ENCODE measurements around the gene KCNMA1.

KCNMA1 gene

GRCh38 chr10:77144656-77145055 is 493.0 kb downstream of the KCNMA1 start:
- Histone ChIP-seq H3K27me3 (ENCODE audit: control insufficient read depth in 2 of 2, insufficient read depth in 2 of 2, low read length in 2 of 2) (no peaks in the 10 kb centered on the region), H3K9ac (ENCODE audit: low read depth in 1 of 2, low read length in 2 of 2) (no peak overlapping the region), H3K27ac (ENCODE audit: low read depth in 2 of 2, low read length in 2 of 2) (no peak overlapping the region), H3K4me1 (ENCODE audit: control insufficient read depth in 2 of 2, insufficient read depth in 2 of 2, low read length in 2 of 2) (no peaks in the 10 kb centered on the region), H3K36me3 (ENCODE audit: control insufficient read depth in 2 of 2, insufficient read depth in 2 of 2, low read length in 2 of 2) (no peaks in the 10 kb centered on the region), H3K9me3 (ENCODE audit: control insufficient read depth in 2 of 2, low read length in 2 of 2) (no peaks in the 10 kb centered on the region), H3K4me3 (ENCODE audit: low read length in 2 of 2) (no peak overlapping the region)

GRCh38 chr10:77139252-77140160 is 498.1 kb downstream of the KCNMA1 start:
- Histone ChIP-seq H3K4me3 (ENCODE audit: low read length in 2 of 2) (no peak overlapping the region), H3K4me1 (ENCODE audit: control insufficient read depth in 2 of 2, insufficient read depth in 2 of 2, low read length in 2 of 2) (no peaks in the 10 kb centered on the region), H3K36me3 (ENCODE audit: control insufficient read depth in 2 of 2, insufficient read depth in 2 of 2, low read length in 2 of 2) (no peaks in the 10 kb centered on the region), H3K27me3 (ENCODE audit: control insufficient read depth in 2 of 2, insufficient read depth in 2 of 2, low read length in 2 of 2) (no peaks in the 10 kb centered on the region), H3K27ac (ENCODE audit: low read depth in 2 of 2, low read length in 2 of 2) (no peak overlapping the region), H3K9me3 (ENCODE audit: control insufficient read depth in 2 of 2, low read length in 2 of 2) (no peaks in the 10 kb centered on the region), H3K9ac (ENCODE audit: low read depth in 1 of 2, low read length in 2 of 2) (no peak overlapping the region)

DNA sequence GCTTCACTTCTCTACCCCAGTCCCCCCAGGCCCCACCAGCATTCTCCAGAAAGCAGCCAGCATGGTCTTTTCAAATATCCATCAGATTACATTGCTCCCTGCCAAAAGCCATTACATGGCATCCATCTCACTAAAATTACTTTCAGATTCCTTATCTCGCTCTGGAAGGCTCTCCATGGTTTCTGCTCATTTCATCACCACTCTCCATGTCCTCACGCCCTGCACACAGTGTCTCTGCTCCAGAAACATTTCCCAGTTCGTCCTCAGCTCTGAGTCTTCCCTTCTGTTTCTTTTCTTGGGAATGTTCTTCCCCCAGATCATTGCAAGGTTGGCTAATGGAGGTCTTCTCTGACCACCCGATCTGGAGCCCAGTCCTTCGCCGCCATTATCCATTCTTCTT is 499.1 kb downstream of the KCNMA1 start:
- no peaks in the 10 kb centered on the region for H3K4me1 ChIP-seq (ENCODE audit: control insufficient read depth in 2 of 2, insufficient read depth in 2 of 2, low read length in 2 of 2)
- H3K36me3 ChIP-seq (ENCODE audit: control insufficient read depth in 2 of 2, insufficient read depth in 2 of 2, low read length in 2 of 2): no peaks in the 10 kb centered on the region
- H3K9ac ChIP-seq (ENCODE audit: low read depth in 1 of 2, low read length in 2 of 2): no peak overlapping the region
- H3K9me3 ChIP-seq (ENCODE audit: control insufficient read depth in 2 of 2, low read length in 2 of 2): no peaks in the 10 kb centered on the region
- no peak overlapping the region for H3K27ac ChIP-seq (ENCODE audit: low read depth in 2 of 2, low read length in 2 of 2)
- no peaks in the 10 kb centered on the region for H3K27me3 ChIP-seq (ENCODE audit: control insufficient read depth in 2 of 2, insufficient read depth in 2 of 2, low read length in 2 of 2)
- no peak overlapping the region for H3K4me3 ChIP-seq (ENCODE audit: low read length in 2 of 2)

DNA sequence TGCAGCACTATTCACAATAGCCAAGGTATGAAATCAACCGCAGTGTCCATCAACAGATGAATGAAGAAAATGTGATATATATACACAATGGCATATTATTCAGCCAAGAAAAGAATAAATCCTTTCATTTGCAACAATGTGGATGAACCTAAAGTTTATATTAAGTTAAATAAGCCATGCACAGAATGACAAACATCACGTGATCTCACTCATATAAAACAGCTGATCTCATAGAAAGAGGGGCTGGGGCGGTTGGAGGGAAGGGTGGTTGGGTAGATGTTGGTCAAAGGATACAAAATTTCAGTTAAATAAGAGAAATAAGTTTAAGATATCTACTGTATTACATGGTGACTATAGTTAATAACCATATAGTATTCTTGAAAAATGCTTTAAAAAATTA is 502.1 kb downstream of the KCNMA1 start:
- H3K36me3 ChIP-seq (ENCODE audit: control insufficient read depth in 2 of 2, insufficient read depth in 2 of 2, low read length in 2 of 2): no peaks in the 10 kb centered on the region
- H3K9me3 ChIP-seq (ENCODE audit: control insufficient read depth in 2 of 2, low read length in 2 of 2): no peaks in the 10 kb centered on the region
- no peaks in the 10 kb centered on the region for H3K4me1 ChIP-seq (ENCODE audit: control insufficient read depth in 2 of 2, insufficient read depth in 2 of 2, low read length in 2 of 2)
- no peak overlapping the region for H3K4me3 ChIP-seq (ENCODE audit: low read length in 2 of 2)
- no peak overlapping the region for H3K27ac ChIP-seq (ENCODE audit: low read depth in 2 of 2, low read length in 2 of 2)
- no peaks in the 10 kb centered on the region for H3K27me3 ChIP-seq (ENCODE audit: control insufficient read depth in 2 of 2, insufficient read depth in 2 of 2, low read length in 2 of 2)
- no peak overlapping the region for H3K9ac ChIP-seq (ENCODE audit: low read depth in 1 of 2, low read length in 2 of 2)

GRCh38 chr10:77131214-77131613 is 506.4 kb downstream of the KCNMA1 start:
- Histone ChIP-seq H3K27ac (ENCODE audit: low read depth in 2 of 2, low read length in 2 of 2) (no peak overlapping the region), H3K36me3 (ENCODE audit: control insufficient read depth in 2 of 2, insufficient read depth in 2 of 2, low read length in 2 of 2) (no peaks in the 10 kb centered on the region), H3K4me1 (ENCODE audit: control insufficient read depth in 2 of 2, insufficient read depth in 2 of 2, low read length in 2 of 2) (no peaks in the 10 kb centered on the region), H3K27me3 (ENCODE audit: control insufficient read depth in 2 of 2, insufficient read depth in 2 of 2, low read length in 2 of 2) (no peaks in the 10 kb centered on the region), H3K9me3 (ENCODE audit: control insufficient read depth in 2 of 2, low read length in 2 of 2) (no peaks in the 10 kb centered on the region), H3K9ac (ENCODE audit: low read depth in 1 of 2, low read length in 2 of 2) (no peak overlapping the region), H3K4me3 (ENCODE audit: low read length in 2 of 2) (no peak overlapping the region)

DNA sequence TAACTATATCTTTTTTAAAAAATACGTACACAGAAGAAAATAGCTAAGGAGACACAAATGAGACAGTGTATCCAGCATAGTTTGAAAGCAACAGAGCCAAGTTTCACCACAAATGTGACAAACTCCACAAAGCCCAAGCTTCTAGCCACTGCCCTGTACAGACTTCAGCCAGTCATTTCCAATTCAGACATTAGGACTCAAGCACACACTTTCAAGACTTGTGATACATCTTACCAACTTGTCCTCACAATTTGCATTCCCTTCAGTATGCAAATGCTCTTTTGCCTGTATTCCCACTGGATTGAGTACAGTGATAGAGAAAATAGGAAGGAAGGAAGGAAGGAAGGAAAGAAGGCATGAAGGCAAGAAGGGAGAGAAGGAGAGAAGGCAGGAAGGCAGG is 510.4 kb downstream of the KCNMA1 start:
- no peak overlapping the region for H3K4me3 ChIP-seq (ENCODE audit: low read length in 2 of 2)
- no peaks in the 10 kb centered on the region for H3K4me1 ChIP-seq (ENCODE audit: control insufficient read depth in 2 of 2, insufficient read depth in 2 of 2, low read length in 2 of 2)
- no peak overlapping the region for H3K27ac ChIP-seq (ENCODE audit: low read depth in 2 of 2, low read length in 2 of 2)
- no peaks in the 10 kb centered on the region for H3K36me3 ChIP-seq (ENCODE audit: control insufficient read depth in 2 of 2, insufficient read depth in 2 of 2, low read length in 2 of 2)
- no peak overlapping the region for H3K9ac ChIP-seq (ENCODE audit: low read depth in 1 of 2, low read length in 2 of 2)
- no peaks in the 10 kb centered on the region for H3K27me3 ChIP-seq (ENCODE audit: control insufficient read depth in 2 of 2, insufficient read depth in 2 of 2, low read length in 2 of 2)
- H3K9me3 ChIP-seq (ENCODE audit: control insufficient read depth in 2 of 2, low read length in 2 of 2): no peaks in the 10 kb centered on the region

DNA sequence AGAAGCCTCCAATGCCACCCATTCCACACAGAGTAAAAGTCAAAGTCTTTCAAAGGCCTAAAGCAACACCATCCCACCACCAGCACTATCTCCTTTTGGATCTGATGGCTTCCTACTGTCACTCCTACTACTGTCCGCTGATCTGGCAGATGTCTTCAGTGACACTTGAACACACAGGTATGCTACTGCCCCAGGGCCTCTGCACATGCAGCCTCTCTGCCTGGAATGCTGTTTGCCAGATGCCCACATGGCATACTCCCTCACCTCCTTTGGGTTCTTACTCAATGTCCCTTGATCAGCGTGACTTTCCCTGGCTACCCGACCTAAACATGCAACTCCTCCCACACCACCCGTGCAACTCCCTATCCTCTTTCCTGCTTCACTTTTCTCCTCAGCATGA is 512.4 kb downstream of the KCNMA1 start:
- no peak overlapping the region for H3K4me3 ChIP-seq (ENCODE audit: low read length in 2 of 2)

GRCh38 chr10:77123330-77123729 is 514.3 kb downstream of the KCNMA1 start:
- H3K4me3 ChIP-seq (ENCODE audit: low read length in 2 of 2): no peak overlapping the region
- no peaks in the 10 kb centered on the region for H3K36me3 ChIP-seq (ENCODE audit: control insufficient read depth in 2 of 2, insufficient read depth in 2 of 2, low read length in 2 of 2)
- H3K27me3 ChIP-seq (ENCODE audit: control insufficient read depth in 2 of 2, insufficient read depth in 2 of 2, low read length in 2 of 2): no peaks in the 10 kb centered on the region
- no peaks in the 10 kb centered on the region for H3K9me3 ChIP-seq (ENCODE audit: control insufficient read depth in 2 of 2, low read length in 2 of 2)
- H3K4me1 ChIP-seq (ENCODE audit: control insufficient read depth in 2 of 2, insufficient read depth in 2 of 2, low read length in 2 of 2): no peaks in the 10 kb centered on the region
- no peak overlapping the region for H3K27ac ChIP-seq (ENCODE audit: low read depth in 2 of 2, low read length in 2 of 2)
- H3K9ac ChIP-seq (ENCODE audit: low read depth in 1 of 2, low read length in 2 of 2): no peak overlapping the region

More for the DNA sequence above, 512.4 kb downstream of the KCNMA1 start:
- H3K36me3 ChIP-seq (ENCODE audit: control insufficient read depth in 2 of 2, insufficient read depth in 2 of 2, low read length in 2 of 2): no peaks in the 10 kb centered on the region
- H3K9me3 ChIP-seq (ENCODE audit: control insufficient read depth in 2 of 2, low read length in 2 of 2): no peaks in the 10 kb centered on the region
- no peak overlapping the region for H3K27ac ChIP-seq (ENCODE audit: low read depth in 2 of 2, low read length in 2 of 2)
- H3K4me1 ChIP-seq (ENCODE audit: control insufficient read depth in 2 of 2, insufficient read depth in 2 of 2, low read length in 2 of 2): no peaks in the 10 kb centered on the region
- H3K9ac ChIP-seq (ENCODE audit: low read depth in 1 of 2, low read length in 2 of 2): no peak overlapping the region
- no peaks in the 10 kb centered on the region for H3K27me3 ChIP-seq (ENCODE audit: control insufficient read depth in 2 of 2, insufficient read depth in 2 of 2, low read length in 2 of 2)

DNA sequence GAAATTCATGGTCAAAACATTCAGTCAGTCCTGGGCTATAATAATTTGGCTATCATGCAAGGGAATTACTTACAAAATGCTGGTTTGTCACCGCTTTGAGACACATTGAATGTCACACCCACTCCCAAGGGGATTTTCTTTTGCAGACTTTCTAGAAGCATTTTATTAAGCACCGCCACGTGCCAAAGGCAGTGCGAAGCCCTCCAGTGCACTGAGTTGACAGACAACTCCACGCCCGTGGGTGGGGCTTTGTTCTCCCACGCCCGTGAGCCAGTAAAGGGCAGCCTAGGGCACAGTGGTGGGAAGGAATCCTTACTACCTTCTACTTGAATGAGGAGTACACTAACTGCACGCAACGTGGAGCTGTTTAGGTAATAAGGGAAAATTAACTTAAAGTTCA is 515.8 kb downstream of the KCNMA1 start:
- no peak overlapping the region for H3K4me3 ChIP-seq (ENCODE audit: low read length in 2 of 2)
- H3K27ac ChIP-seq (ENCODE audit: low read depth in 2 of 2, low read length in 2 of 2): no peak overlapping the region
- no peaks in the 10 kb centered on the region for H3K4me1 ChIP-seq (ENCODE audit: control insufficient read depth in 2 of 2, insufficient read depth in 2 of 2, low read length in 2 of 2)
- no peak overlapping the region for H3K9ac ChIP-seq (ENCODE audit: low read depth in 1 of 2, low read length in 2 of 2)
- no peaks in the 10 kb centered on the region for H3K27me3 ChIP-seq (ENCODE audit: control insufficient read depth in 2 of 2, insufficient read depth in 2 of 2, low read length in 2 of 2)
- no peaks in the 10 kb centered on the region for H3K36me3 ChIP-seq (ENCODE audit: control insufficient read depth in 2 of 2, insufficient read depth in 2 of 2, low read length in 2 of 2)
- H3K9me3 ChIP-seq (ENCODE audit: control insufficient read depth in 2 of 2, low read length in 2 of 2): no peaks in the 10 kb centered on the region

DNA sequence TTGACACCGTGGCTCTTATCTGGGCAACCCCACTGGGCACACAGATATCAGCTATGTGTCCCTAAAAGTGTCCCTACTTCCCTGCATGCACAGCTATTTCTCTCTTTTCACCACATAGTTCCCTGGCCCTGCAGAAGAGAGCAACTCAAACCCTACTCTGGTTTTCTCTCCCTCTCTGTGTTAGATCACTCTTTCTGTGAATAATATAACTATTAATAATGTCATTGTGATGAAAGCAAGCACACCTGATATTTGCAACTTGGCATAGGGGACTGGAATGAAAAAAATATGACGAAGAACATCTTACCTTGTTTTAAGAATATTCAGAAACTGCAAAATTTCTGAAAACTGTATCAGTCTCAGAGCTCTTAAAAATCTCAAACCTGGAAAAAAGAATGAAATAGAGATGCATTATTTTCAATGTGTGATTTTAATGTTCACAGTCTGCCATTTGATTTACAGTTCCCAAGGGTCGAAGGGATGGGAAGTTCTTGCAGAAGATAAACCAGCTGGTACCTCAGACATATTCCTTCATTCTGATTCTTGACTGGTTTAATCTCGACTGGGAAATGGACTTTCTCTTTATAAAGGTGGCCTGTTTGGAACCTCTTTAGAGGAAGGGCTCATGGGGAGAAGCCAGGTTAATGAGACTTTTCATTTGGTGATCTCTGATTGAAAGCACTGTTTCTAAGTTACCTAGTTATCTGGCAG is 516.8 kb downstream of the KCNMA1 start:
- Histone ChIP-seq H3K27ac (ENCODE audit: low read depth in 2 of 2, low read length in 2 of 2) (no peak overlapping the region), H3K9ac (ENCODE audit: low read depth in 1 of 2, low read length in 2 of 2) (no peak overlapping the region), H3K36me3 (ENCODE audit: control insufficient read depth in 2 of 2, insufficient read depth in 2 of 2, low read length in 2 of 2) (no peaks in the 10 kb centered on the region), H3K4me3 (ENCODE audit: low read length in 2 of 2) (no peak overlapping the region), H3K27me3 (ENCODE audit: control insufficient read depth in 2 of 2, insufficient read depth in 2 of 2, low read length in 2 of 2) (no peaks in the 10 kb centered on the region), H3K4me1 (ENCODE audit: control insufficient read depth in 2 of 2, insufficient read depth in 2 of 2, low read length in 2 of 2) (no peaks in the 10 kb centered on the region), H3K9me3 (ENCODE audit: control insufficient read depth in 2 of 2, low read length in 2 of 2) (no peaks in the 10 kb centered on the region)
